ENCODE measurements around the gene CFAP77.
A peak's percentile ranks its signal among the peaks of the same experiment; 100 is the strongest.

Gene CFAP77

DNA sequence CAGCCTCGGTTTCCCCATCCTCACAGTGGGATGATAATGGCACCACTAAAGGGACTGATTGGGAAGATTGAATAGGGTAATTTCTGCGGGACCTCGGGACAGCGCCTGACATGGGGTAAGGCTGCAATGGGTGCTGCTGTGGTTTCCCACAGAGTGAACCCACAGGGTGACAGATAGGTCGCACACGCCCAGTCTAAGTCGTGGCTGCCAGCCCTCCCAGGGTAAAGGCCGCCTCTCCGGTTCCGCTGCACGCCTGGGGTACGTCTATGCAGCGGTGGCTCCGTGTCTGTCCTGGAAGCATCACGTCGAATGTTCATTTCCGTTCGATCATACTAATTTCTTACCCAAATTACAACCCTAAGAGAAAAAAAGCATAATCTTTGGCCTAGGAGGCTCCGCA, 631 bp downstream of the CFAP77 start:
- DNase-seq: no peak

DNA sequence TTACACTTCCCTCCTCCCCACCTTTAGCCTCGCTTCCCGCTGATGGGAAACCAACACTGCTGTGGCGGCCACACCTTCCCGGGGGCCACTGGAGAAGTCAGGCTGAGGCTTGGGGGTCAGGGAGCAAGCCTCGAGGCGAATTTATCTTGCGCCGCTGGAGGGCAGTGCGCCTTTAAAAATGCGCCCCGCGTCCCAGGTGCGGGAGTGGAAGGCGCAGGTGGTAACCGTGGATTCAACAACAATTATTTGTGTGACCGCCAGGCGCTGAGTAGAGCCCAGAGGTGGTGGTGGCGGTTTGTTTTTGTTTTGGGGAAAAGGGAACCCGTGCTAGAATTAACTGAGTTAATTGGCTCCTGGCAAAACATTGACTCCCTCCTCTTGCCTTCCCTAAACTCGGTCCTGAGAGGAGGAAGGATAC, 1.1 kb downstream of the CFAP77 start:
- peak in 1 of 2 donors; percentile 14 for DNase-seq

DNA sequence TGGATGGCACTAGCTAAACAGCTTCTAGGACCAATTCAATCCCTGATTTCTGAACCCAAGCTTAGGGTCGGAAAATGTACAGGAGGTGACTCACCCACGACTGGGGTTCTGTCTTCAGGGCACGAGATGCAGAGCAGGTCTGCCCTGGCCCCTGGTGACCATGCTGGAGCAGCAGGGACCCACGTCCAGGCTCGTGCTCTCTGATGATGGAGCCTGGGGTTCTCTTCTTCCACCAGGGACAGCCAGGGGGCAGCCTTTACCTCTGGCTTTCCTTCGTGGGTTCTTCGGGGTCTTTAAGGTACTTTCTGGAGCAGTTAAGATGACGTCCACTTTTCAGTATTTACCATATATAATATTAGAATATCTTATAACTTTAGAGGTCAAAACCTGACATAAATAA, 2.1 kb downstream of the CFAP77 start:
- DNase-seq: peak in 1 of 2 donors; percentile 14

DNA sequence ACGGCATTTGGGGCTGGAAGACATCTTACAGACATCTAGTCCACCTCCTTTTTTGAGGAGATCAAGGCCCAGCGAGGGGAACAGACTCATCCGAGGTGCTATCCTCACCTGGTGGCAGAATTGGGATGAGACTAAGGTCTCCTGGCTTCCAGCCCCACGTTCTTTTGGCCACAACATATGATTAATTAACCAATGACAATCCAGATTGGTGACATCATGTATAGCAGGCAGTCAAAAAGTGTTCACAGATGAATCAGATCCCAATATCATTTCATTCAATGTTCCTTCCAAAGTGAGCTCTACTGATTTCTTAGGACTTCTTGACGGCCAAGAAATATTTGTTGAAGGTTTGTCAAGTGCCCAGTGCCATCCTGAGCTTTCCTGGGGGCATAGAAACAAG, 3.9 kb downstream of the CFAP77 start:
- DNase-seq: no peak

DNA sequence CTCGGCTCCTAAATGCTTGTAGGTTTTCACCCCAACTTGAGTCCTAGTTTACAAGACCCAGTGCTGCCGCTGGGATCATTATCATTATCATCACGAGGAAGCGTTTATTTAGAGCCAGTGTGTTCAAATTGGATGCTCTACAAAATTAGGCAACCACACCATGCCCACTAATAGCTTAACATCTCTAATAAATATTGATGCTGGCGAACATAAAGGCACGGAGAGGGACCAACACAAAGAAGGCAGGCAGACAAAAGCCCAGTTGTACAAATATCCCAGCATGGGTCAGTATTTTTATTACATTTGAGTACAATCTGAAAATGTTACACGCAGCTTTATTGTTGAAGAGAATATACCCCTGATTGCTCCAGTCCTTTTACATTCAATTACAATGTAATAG, 4.7 kb downstream of the CFAP77 start:
- DNase-seq: no peak

DNA sequence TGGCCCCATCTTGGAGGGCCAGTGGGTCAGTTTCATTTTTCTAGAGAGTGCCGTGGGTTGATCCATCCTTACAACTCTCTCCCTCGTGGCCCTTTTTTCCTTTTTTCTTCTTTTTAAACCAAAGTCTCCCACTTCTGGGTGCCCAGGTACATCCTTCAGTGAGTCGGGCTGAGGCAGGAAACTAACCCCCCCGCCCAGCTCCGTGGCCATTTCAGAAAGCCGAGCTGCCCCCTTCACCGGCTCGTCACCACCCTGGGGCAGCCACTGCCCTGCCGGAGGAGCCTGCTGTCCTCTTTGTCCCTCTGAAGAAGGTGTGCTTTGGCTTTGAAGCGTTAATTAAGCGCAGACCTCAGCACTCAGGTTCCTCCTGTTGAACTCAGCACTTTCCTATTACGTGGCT, 5.2 kb downstream of the CFAP77 start:
- no peak for DNase-seq

DNA sequence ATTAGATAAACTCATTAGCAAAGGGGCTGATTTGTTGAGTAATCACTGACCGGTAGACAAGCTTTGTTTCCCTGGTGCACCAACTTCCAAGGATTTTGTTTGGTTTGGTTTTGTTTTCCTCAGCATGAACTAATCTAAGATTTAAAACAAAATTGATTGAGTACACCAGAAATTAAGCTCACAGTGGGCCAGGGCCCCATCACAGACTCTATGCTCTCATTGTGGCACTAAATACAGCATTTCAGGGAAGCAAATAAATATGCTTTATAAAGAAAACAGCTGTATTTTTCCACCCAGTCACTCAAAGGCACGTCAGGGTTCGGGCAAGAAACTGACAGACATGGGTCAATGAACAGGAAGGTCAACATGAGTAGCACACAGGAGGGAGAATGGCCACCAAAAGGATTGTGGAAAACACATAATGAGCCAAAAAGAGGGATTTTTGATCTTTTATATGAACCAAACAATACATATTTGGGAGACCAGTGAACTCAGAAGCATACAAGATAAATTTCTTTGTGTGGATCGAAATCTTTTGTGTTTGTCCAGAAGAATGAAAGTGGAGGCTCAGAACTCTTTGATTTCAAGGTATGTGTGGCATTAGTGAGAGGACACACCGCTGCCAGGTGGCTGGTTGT, 8.8 kb downstream of the CFAP77 start:
- no peak for DNase-seq

DNA sequence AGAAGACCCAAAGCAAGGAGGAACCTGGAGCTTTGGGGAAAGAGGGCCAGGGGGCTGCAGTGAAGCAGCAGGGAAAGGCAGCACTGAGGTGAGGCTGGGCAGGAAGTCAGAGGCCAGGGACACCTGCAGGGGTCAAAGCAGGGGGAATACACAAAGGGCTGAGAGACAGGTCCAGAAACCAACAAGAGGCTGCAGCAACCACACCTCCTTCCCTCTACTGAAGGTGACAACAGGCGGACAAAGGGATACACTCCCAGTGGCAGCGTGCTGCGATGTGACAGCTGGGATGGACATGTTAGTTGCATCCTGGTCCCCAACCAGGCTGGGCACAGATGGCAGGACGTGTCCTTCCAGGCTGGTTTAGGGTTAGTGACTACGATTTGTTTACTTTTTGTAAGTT, 12.6 kb downstream of the CFAP77 start:
- no peak for DNase-seq

DNA sequence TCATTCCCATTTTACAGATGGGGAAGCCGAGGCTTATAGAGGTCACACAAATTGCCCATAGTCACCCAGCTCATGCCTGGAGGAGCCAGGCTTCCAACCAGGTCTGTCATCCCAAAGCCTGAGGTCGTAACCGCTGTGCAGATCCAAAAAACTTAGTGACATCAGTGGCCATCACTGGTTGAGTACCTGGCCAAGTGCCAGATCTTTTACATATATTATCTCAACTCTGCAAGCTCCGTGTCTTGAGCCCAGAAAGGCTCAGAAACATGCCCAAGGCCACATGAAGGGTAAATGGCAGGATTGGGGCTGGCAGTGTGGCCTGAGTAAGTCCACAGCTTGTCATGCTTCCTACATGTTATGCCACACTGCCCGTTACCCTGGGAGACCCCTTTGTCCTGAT, 13.5 kb downstream of the CFAP77 start:
- no peak for DNase-seq

DNA sequence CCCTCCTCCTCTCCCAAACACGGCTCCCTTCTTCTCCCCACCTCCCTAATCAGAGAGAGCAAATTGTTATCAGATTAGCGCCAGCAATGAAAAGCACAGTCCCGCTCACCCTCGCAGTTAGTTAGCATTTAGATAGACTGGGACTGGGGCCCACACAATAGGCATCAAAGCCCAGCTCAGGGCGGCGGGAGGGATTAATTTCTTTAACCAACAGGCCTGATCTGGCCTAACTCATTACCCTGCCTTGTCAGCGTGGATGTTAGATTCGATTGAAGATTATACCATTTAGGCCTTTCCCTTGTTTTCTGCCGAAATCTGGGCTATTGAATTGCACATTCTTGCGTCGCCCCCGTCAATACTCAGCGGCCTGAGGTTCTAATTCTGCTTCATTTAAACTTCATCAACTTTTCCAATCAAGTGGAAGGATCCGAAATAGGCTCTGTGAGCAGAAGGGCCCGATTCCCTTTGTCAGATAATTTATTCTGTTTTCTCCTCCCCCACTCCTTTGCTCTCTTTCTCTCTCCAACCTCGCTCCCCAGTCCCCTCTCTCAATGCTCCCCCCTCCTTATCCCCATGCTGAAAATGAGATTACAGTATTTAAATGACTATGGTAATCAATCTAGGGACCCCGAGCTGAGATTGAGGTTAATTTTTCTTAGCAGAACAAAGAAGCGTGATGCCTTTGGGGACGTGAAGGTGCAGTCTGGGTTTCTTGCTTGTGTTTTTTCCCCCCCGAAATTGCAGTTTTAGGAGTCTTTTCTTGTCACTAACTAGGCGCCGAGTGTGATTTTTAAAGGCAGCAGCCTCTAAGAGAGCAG, 15.1 kb downstream of the CFAP77 start:
- no peak for DNase-seq

DNA sequence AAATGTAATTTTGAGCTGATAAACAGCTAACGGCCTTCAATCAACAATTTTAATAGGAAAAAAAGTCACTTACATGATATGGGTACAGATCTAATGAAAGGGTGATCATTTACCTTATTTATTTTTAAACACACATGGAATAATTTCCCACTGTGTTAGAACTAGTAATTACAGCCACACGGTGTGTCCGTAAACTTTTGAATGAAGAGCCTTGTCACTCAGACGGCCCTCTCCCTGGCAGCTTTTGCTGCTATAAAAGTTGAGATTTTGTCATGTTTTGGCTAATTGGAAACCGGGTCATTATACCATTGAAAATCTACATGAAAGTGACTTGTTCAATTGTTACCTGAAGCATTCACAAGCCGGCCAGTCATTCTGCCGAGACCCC, 15.7 kb downstream of the CFAP77 start:
- no peak for DNase-seq

DNA sequence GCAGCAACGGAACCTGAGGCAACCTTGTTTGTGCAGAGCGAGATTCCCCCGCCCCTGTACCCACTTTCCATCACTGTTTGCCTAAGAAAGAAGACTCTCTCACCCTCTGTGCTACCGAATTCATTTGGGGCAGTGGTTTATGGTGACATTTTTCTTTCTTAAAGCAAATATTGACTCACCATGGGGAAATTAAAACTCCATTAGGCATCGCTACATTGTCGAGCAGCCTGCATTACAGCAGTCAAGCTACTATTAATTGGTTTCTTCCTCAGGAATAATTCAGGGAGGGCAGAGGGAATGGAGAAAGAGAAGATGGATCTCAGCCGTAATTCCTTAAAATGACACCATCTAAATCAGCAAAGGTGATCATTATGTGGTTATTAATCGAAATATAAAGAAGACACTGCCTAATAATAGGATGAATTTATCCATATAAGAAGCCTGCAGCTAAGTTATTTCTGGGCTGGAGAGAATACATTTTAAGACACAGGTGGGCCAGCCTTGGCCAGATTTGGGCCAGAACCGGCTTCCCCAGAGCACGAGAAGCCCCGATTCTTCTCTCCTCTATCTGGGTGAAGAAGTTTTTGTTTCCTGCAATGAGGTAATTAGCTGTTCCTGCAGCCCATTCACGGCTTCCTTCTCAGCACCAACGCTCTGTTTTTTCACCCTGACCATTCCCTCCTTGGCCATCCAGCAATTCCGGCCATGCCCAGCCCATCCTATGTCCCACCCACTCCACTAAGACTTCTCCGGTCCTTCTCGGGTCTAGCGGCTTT, 16.8 kb downstream of the CFAP77 start:
- DNase-seq: no peak

DNA sequence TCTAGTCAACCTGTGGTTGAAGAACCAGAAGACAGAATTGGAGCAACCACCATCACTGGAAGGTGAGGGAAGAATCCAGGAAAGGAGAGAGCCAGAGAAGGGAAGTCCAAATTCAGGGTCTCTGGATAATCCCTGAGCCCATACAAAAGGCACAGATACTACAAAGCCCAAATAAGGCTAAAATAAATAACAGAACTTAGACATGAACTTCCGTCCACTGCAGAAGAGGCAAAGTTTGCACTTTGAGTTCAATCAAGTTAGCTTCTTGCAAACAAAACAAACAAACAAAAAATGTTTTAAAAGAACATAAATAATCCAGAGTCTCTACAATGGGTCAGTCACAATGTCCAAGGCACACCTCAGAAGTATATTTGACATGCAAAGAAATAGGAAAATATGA, 21.0 kb downstream of the CFAP77 start:
- no peak for DNase-seq

DNA sequence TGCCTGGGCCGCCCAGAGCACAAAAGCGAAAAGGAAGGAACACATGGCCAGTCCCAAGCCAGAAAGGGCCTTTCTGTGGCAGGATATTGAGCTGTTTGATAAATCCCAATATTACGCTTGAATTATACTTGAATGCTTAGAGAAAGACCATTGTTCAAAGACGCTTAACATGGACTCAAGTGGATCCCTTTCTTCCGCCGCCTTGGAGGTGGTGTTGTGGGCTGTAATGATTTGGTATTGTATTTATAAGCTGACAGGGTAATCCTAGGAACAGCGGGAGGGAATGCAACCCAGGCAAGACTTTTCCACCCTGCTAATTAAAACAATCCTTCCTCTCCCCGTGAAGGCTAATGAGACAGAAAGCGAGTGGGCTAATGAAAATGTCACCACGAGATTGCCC, 24.9 kb downstream of the CFAP77 start:
- no peak for DNase-seq

DNA sequence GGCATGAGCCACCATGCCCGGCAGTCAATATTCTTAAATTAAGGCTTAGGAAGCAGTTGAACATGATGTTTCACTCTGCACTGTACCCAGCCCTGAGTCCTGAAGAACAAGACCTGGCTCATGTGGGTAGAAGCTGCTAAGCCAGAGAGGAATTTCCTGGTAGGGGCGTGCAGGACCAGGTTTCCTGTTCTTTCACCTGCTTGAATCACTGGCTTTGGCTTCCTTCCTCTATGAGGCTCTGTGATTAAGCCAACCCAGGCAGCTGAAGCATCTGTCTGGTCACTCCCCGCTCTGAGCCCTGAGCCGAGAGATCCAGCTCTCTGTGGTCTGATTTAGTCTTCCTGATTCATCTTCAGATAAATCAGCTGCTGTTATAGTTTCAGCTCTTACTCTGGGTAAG, 29.1 kb downstream of the CFAP77 start:
- DNase-seq: no peak

DNA sequence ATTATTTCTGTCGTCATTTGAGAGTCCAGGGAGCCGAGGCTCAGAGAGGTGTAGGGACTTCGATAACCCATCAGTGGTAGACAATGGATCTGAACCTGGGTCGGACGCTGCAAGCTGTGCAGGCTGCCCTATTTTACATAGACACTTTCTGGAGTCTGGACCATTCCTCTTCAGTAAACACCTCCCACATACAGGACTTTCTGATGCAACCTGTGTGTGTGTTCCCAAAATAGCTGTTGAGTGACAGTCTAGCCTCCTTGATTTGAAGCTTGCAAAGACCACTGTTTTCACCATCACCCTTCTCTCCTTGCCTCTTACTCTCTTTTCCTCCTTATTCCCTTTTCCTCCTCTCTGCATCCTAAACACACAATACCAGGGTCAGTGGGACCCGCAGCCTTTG, 30.7 kb downstream of the CFAP77 start:
- DNase-seq: no peak

DNA sequence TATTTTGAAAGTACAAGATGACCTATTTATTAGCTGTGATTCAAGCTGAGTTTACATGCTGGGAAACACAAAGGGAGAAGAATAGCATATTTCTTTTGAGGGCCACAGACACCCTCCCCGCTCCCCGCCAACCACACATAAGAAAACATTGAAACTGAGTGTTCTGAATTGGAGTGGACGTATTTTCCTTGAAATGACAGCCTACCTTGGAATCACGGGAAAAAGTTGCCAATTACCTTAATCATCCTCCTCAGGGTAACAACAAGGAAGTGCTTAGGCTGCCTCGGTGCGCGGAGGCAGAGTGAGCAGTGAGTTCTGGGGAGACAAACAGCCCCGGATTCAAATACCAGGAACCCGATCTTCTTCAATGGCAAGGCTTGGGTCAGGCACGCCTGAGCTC, 31.4 kb downstream of the CFAP77 start:
- no peak for DNase-seq

DNA sequence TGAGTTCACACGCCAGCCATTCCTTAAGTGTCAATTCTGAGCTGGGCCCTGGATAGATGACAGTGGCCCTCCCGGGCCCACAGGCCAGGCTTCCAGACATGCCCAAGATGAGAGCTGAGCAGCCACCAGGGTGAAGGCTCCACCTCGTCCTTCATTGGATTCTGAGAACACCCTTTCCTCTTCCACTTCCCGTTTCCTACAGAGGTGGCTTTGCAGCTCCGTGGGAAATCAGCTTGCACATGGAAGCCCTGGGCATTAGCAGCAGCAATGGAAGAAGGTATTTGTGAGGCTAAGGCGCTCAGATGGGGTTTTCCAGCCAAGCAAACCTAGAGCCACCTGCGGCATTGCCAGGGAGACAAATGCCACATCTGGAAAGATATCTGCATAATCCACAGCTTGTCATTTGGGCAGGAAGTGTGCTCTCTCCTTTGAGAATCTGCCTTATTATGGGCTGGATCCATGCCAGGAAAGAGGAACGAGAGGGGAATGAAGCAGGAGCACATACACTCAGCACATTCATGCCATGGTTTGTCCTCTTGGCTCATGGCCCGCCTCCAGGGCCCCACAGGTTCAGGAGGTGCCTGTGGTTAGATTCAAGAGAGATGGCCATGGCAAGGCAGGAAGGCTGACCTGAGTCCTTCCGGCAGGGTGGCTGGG, 34.1 kb downstream of the CFAP77 start:
- DNase-seq: no peak

DNA sequence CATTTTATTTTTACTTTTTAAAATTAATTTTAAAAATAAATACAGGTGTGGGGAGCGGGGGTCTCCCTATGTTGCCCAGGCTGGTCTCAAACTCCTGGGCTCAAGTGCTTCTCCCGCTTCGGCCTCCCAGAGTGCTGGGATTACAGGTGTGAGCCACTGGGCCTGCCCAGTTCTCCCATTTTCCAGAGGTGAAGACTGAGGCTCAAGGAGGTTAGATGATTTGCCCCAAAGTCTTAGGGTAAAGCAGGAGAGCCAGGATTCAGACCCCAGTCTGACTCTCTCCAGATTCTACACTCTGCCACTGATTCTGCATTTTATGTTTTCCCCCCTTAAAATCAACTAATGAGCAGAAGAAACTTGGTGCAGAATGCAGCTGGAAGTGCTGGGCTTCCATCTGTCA, 36.9 kb downstream of the CFAP77 start:
- DNase-seq: no peak

DNA sequence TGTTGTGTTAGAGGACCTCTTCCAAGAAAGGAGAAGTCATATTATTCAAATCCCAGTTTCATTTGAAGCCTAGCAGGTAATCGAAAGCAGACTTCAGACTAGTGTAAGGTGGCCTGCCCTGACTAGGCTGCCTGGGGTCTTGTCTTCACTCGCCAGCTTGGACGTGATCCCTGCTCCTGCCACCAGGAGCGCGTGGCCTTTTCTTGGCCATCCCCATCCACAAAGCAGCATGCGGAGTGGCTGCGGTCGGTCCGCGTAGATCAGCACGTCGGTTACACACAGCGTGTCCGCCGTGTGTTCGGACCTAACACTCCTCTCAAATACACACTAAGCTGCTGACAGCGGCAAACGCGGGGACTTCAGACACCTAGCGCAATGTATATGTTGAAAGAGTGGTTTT, 37.3 kb downstream of the CFAP77 start:
- no peak for DNase-seq

DNA sequence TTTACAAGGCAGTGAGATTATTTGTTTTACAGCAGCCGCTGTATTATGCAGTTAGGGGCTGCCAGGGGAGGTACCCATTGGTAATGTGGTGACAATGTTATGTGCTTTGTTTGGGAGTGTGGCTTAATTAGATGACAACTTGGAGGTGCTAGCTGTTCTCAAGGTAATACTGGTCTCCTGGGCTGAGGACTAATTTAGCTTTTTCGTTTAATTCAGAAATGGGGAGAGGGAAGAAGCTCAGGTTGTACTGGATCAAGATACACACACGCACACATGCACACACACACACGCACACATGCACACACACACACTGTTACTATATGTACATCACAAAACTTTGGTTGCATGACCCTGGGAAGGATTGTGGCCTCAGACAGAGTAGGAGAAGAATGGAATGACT, 37.9 kb downstream of the CFAP77 start:
- no peak for DNase-seq

DNA sequence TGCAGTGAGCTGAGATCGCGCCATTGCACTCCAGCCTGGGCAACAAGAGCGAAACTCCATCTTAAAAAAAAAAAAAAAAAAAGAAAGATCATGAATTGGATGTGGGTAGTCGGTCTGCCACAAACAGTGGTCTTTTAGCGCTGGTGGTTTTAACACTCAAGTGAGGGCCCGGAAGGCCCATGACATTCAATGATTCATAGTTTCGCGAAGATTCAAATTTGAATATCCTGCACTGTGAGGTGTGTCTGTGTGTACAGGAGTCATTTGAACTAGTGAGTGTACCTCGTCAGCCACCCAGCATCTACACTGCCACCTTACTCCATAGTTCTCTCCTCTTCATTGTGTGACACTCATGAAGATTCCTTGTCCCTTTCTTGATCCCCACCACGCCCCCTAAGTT, 41.3 kb downstream of the CFAP77 start:
- no peak for DNase-seq

DNA sequence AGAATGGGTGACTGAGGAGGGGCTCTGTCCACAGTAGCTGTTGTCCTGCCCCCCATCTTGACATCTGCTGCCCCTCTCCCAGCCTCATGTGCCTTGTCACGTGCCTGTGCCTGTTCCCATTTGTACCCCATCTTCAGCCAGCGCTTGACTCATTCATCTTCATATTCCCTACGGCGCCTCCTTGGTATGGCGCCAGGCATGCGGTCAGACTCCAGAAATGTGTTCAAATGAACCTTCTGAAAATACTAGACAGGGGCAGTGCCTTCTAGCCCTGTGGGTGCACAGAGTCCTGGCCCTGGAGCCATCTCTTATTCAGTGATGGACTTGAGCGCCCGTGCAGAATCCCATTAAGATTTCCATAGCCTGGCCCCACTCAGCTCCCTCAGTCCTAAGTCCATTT, 46.2 kb downstream of the CFAP77 start:
- DNase-seq: no peak

Measured in inflammatory macrophage (primary cell).